SU-DHL-6 (cell line): ENCODE results near the gene MIS18BP1.
A peak's percentile ranks its signal among the peaks of the same experiment; 100 is the strongest.
"Not testable (repeated sequence)": the region's sequence is repeated elsewhere in the genome, so short reads cannot be mapped to it uniquely, and the experiment has no call there.

ENCODE experiments used
- H2AFZ ChIP-seq: fragments of 200-600 bp; sonication (generic); 2 replicates; pipeline ENCODE4 v1.6.1; 2014; ENCODE audit warnings: low read depth, mild to moderate bottlenecking, moderate library complexity, mixed read lengths, antibody characterized with exemption, low read length; ENCODE audit not compliant: severe bottlenecking
- H3F3A ChIP-seq: fragments of 200-600 bp; shearing (Covaris generic); 2 replicates; pipeline ENCODE4 v1.6.0; 2016; ENCODE audit warnings: antibody characterized with exemption, mild to moderate bottlenecking; ENCODE audit not compliant: insufficient read depth
- H3K27ac ChIP-seq: fragments of 200-600 bp; sonication (generic); 2 replicates; pipeline ENCODE4 v1.5.1; 2016; ENCODE audit warnings: low read depth, mild to moderate bottlenecking, low read length, moderate library complexity, mixed read lengths
- H3K27me3 ChIP-seq: fragments of 200-600 bp; sonication (generic), shearing (Covaris generic); 2 replicates; pipeline ENCODE4 v1.6.0; 2014; ENCODE audit warnings: mild to moderate bottlenecking, low read length
- H3K36me3 ChIP-seq: fragments of 200-600 bp; sonication (generic); 2 replicates; pipeline ENCODE4 v1.6.1; 2014; ENCODE audit warnings: mild to moderate bottlenecking, low read length, mixed read lengths
- H3K4me2 ChIP-seq: fragments of 300-600, 200-600 bp; shearing (Covaris generic), sonication (generic); 2 replicates; pipeline ENCODE4 v1.6.0; 2014; ENCODE audit warnings: low read length, low read depth, mild to moderate bottlenecking; ENCODE audit not compliant: poor library complexity, severe bottlenecking
- H3K4me3 ChIP-seq: fragments of 200-600 bp; sonication (generic); 2 replicates; pipeline ENCODE4 v1.5.1; 2014; ENCODE audit warnings: antibody characterized with exemption, low read length, mild to moderate bottlenecking, mixed read lengths; ENCODE audit not compliant: insufficient read depth, poor library complexity, severe bottlenecking
- H3K79me2 ChIP-seq: fragments of 200-600 bp; sonication (generic); 2 replicates; pipeline ENCODE4 v1.6.1; 2014; ENCODE audit warnings: mild to moderate bottlenecking, low read length, moderate library complexity; ENCODE audit not compliant: insufficient read depth
- H3K9ac ChIP-seq: fragments of 200-600 bp; sonication (generic); 2 replicates; pipeline ENCODE4 v1.7.0; 2014; ENCODE audit warnings: mild to moderate bottlenecking, low read length
- H3K9me2 ChIP-seq: fragments of 200-600 bp; sonication (generic); replicated peaks from 2 replicates; pipeline ENCODE4 v1.6.1; 2014; ENCODE audit warnings: low read length; ENCODE audit not compliant: insufficient read depth
- H3K9me3 ChIP-seq: fragments of 200-600 bp; sonication (generic); 2 replicates; pipeline ENCODE4 v1.6.1; 2014; ENCODE audit warnings: low read length, mixed read lengths; ENCODE audit not compliant: insufficient read depth
- H4K20me1 ChIP-seq: fragments of 200-600 bp; sonication (generic); 2 replicates; pipeline ENCODE4 v1.6.1; 2014; ENCODE audit warnings: low read depth, mild to moderate bottlenecking, antibody characterized with exemption, low read length, moderate library complexity, mixed read lengths
- CTCF ChIP-seq: fragments of 200-600 bp; sonication (generic); IDR thresholded peaks from one replicate; pipeline ENCODE4 v1.5.1; 2017; ENCODE audit warnings: antibody characterized with exemption, mild to moderate bottlenecking, low read length, moderate library complexity; ENCODE audit not compliant: insufficient read depth, poor library complexity, severe bottlenecking
- EZH2phosphoT487 ChIP-seq: fragments of 200-600 bp; sonication (generic), shearing (Covaris generic); conservative IDR thresholded peaks from 2 replicates; pipeline ENCODE4 v1.6.1; 2018; ENCODE audit warnings: mild to moderate bottlenecking, antibody characterized with exemption, low read length, moderate library complexity, mixed read lengths

Gene MIS18BP1

DNA sequence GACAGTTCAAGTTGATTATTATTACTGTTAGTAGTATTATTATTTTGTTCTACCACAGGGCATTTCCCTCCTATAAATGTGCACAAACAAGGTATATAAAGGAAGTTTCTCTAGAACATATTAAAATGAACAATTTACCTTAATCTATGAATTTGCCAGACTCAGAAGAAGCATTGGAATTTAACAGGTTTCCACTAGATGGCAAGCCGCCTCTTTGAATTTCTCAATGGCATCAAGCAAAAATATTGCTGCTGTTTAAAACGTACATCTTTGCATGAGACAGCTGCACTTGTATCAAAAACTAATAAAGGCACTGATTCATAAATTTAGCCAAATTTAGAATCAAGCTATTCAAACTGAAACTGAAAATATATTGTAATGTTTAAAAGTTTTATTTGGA lies 34.6 kb upstream of the MIS18BP1 start:
- H3K27me3 ChIP-seq = no peaks in the 10 kb centered on the region
- no peak overlapping the region for H3K9ac ChIP-seq
- H2AFZ ChIP-seq = no peak overlapping the region
- H3K4me2 ChIP-seq = no peak overlapping the region
- no peaks in the 10 kb centered on the region for H3K9me2 ChIP-seq
- H3K36me3 ChIP-seq = no peaks in the 10 kb centered on the region
- H3K79me2 ChIP-seq = no peaks in the 10 kb centered on the region
- no peaks in the 10 kb centered on the region for H4K20me1 ChIP-seq
- no peak overlapping the region for H3K4me3 ChIP-seq
- H3F3A ChIP-seq = no peaks in the 10 kb centered on the region
- no peaks in the 10 kb centered on the region for H3K9me3 ChIP-seq
- no peak overlapping the region for H3K27ac ChIP-seq
- TF ChIP-seq EZH2phosphoT487 = no peak
- TF ChIP-seq CTCF = no peak

DNA sequence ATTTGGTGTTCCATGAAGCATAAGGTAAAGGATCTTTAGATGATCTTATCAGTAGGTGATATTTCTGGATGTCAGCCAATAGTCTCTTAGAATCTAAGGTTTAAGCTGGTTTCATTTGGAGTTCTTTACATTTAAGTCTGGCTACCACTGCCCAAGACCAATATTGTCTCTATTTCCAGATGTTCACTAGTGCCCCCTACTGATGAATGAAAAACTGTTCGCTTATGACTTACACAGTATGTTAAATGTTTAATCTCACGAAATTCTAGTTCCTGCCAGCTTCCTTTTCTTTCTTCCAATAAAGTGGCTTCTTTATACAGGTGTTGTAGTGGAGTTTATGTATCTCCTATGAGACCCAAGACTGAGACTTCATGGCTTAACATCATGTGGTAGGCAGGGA lies 31.8 kb upstream of the MIS18BP1 start:
- Histone ChIP-seq H2AFZ (no peak overlapping the region), H3K79me2 (no peaks in the 10 kb centered on the region), H3K9me3 (no peaks in the 10 kb centered on the region), H3F3A (no peaks in the 10 kb centered on the region), H3K9me2 (no peaks in the 10 kb centered on the region), H3K9ac (no peak overlapping the region), H3K27ac (no peak overlapping the region), H3K36me3 (no peaks in the 10 kb centered on the region), H4K20me1 (no peaks in the 10 kb centered on the region), H3K27me3 (no peaks in the 10 kb centered on the region), H3K4me2 (no peak overlapping the region), H3K4me3 (no peak overlapping the region)
- TF ChIP-seq CTCF (peak; percentile 36), EZH2phosphoT487 (no peak)

DNA sequence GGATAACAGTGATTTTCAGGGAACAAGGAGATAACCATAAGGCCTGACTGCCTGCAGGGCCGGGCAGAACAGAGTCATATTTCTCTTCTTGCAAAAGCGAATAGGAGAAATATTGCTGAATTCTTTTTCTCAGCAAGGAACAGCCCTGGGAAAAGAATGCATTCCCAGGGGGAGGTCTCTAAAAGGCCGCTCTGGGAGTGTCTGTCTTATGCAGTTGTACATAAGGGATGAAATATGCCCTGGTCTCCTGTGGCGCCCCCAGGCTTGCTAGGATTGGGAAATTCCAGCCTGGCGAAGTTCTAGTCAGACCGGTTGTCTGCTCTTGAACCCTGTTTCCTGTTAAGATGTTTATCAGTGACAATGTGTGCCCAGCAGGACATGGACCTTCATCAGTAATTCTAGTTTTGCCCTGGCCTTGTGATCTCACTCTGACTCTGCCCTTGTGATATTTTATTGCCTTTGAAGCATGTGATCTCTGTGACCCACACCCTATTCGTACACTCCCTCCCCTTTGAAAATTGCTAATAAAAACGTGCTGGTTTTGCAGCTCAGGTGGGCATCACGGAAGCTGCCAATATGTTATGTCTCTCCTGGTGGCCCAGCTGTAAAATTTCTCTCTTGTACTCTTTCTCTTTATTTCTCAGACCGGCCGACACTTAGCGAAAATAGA lies 28.9 kb upstream of the MIS18BP1 start:
- not testable (repeated sequence) for H3K36me3 ChIP-seq, H4K20me1 ChIP-seq, H3K79me2 ChIP-seq, H3K4me3 ChIP-seq, H3K27ac ChIP-seq, H3K9me2 ChIP-seq, H3K9me3 ChIP-seq, H3K9ac ChIP-seq, H3F3A ChIP-seq, H2AFZ ChIP-seq, H3K4me2 ChIP-seq, H3K27me3 ChIP-seq

- Histone ChIP-seq H2AFZ (no peak overlapping the region), H4K20me1 (no peaks in the 10 kb centered on the region), H3K9ac (no peak overlapping the region), H3K4me3 (no peak overlapping the region), H3K9me2 (no peaks in the 10 kb centered on the region), H3K27me3 (no peaks in the 10 kb centered on the region), H3F3A (no peaks in the 10 kb centered on the region), H3K36me3 (no peaks in the 10 kb centered on the region), H3K27ac (no peak overlapping the region), H3K79me2 (no peaks in the 10 kb centered on the region), H3K4me2 (no peak overlapping the region), H3K9me3 (no peaks in the 10 kb centered on the region)
- TF ChIP-seq EZH2phosphoT487 (no peak), CTCF (no peak)
Measured at GRCh38 chr14:45271858-45272537, 19.0 kb upstream of the MIS18BP1 start.
